ENCODE measurements around the gene HK2. TPM values are rescaled to one million over a fixed set of nuclear protein-coding genes. Genes with fewer than 3 reads are reported as not detected.

The HK2 gene
- total RNA-seq, 2 donors from 2014 or later, result 6.9 to 13.4 TPM

DNA sequence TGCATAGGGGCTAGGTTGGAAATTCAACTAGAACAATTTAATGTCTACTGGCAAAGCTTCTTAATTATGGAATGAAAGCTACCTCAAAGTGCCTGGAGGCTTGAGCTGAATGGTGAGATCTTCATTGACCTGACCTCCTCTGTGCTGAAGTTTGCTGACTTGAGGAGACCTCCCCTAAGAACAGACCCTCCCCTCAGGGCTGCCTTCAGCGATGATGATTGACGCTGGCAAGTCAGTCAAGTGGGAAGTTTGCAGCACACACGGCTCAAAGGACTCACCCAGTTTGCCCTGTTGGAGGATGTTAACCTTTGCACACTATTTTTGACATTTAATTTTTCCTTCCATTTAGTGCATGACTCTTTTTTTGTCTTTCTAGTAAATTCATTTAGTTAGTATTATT lies 107.4 kb downstream of the HK2 start:
- H3K4me3 ChIP-seq, result no peak overlapping the region
- TF ChIP-seq CTCF (IDR thresholded peaks at IDR 0.05), result no peak
- no peaks in the 10 kb centered on the region for H3K9me3 ChIP-seq
- H3K36me3 ChIP-seq, result no peaks in the 10 kb centered on the region
- ATAC-seq (ENCODE audit: insufficient number of reproducible peaks, low FRiP score, low read depth) (no peak), DNase-seq (ENCODE audit: low spot score) (no peak)
- H3K4me1 ChIP-seq (ENCODE audit: control insufficient read depth in 1 of 2, low read depth in 2 of 2), result no peaks in the 10 kb centered on the region
- H3K27me3 ChIP-seq (replicated peaks; ENCODE audit: insufficient read depth), result no peaks in the 10 kb centered on the region
- no peak overlapping the region for H3K27ac ChIP-seq

DNA sequence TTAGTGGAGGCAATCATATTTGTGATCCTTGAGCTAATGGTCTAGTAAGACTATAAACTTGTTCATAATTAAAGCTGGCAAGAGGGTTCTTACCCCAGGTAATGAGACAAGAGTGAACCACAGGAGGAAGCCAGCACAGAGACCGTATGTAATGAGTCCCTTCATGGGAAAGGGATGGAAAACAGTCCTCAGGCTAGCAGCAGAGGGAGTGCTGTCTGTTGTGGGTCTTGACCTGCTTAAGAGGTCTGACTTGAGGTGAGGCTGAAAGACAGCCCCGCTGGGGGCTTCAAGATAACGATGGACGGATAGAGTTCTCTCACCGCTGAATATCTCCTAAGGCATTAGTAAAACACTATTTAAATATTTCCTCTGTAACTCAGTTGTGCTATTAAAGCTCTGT lies 108.3 kb downstream of the HK2 start:
- Histone ChIP-seq H3K4me1 (ENCODE audit: control insufficient read depth in 1 of 2, low read depth in 2 of 2) (no peaks in the 10 kb centered on the region), H3K27me3 (replicated peaks; ENCODE audit: insufficient read depth) (no peaks in the 10 kb centered on the region), H3K27ac (no peak overlapping the region), H3K4me3 (no peak overlapping the region), H3K36me3 (no peaks in the 10 kb centered on the region), H3K9me3 (no peaks in the 10 kb centered on the region)
- ATAC-seq (ENCODE audit: insufficient number of reproducible peaks, low FRiP score, low read depth), result no peak
- DNase-seq (ENCODE audit: low spot score), result no peak
- TF ChIP-seq CTCF (IDR thresholded peaks at IDR 0.05), result no peak

Other genes starting within 250 kb of the HK2 start
- gene M1AP, start 185.8 kb upstream of the HK2 start, total RNA-seq, result 1 to 10 TPM in 1 of 2 donors, not detected in 1; 4.5 TPM
- 10 to 100 TPM in 1 of 2 donors, 1 to 10 TPM in 1; 9.5 to 27.6 TPM for gene SEMA4F, start 179.9 kb upstream of the HK2 start, total RNA-seq
- 10 to 100 TPM; 12.8 to 16.4 TPM for gene POLE4, start 124.5 kb downstream of the HK2 start, total RNA-seq